HG02763 (cell line): ENCODE measurements around the gene LACTB.

Source experiments
- ATAC-seq: cut with Tn5 transposase; IDR thresholded peaks from one replicate; pipeline ENCODE4 v1.9.1; 2021; ENCODE audit warnings: mild to moderate bottlenecking, moderate library complexity; ENCODE audit not compliant: unreplicated experiment

Gene LACTB

GRCh38 chr15:63122002-63122875 lies 578 bp downstream of the LACTB start:
- peak; percentile 87 for ATAC-seq

DNA sequence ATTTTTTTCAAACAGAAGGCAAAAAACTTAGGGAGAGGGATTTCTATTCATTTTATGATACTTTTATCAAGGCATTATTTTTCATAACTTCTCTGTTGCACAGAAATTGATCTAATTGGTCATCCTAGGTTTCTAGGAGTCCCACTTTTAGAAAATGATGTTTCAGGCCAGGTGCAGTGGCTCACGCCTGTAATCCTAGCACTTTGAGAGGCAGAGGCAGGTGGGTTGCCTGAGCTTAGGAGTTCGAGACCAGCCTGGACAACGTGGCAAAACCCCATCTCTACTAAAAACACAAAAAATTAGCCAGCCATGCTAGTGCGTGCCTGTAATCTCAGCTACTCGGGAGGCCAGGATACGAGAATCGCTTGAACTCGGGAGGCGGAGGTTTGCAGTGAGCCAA lies 2.8 kb downstream of the LACTB start:
- no peak for ATAC-seq

DNA sequence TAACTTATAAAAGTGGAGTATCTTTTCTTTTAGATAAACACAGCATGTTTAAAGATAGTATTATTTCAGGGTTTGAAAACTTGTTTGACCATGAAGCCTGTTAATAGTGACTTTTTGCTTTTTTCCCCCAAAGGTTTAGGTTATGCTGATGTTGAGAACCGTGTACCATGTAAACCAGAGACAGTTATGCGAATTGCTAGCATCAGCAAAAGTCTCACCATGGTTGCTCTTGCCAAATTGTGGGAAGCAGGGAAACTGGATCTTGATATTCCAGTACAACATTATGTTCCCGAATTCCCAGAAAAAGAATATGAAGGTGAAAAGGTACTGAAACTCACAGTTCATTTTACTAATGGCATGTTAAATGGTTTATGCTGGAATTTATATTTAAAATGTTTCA lies 5.1 kb downstream of the LACTB start:
- ATAC-seq: no peak

GRCh38 chr15:63133786-63134185 lies 12.1 kb downstream of the LACTB start:
- ATAC-seq: no peak

GRCh38 chr15:63134245-63134985 lies 12.8 kb downstream of the LACTB start:
- no peak for ATAC-seq

DNA sequence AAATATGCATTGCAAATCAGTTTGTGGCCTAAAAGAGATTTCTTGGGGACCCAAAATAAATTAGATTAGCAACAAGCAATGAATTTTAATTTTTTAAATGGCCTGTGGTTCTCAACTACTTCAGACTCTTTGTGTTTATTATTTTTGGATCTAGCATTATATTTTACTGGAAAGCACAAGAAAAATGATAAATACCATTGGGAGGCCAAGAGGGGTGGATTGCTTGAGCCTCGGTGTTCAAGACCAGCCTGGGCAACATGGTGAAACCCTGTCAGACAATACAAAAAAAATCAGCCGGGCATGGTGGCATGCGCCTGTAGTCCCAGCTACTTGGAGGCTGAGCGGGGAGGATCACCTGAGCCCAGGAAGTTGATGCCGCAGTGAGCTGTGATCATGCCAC lies 13.6 kb downstream of the LACTB start:
- no peak for ATAC-seq

DNA sequence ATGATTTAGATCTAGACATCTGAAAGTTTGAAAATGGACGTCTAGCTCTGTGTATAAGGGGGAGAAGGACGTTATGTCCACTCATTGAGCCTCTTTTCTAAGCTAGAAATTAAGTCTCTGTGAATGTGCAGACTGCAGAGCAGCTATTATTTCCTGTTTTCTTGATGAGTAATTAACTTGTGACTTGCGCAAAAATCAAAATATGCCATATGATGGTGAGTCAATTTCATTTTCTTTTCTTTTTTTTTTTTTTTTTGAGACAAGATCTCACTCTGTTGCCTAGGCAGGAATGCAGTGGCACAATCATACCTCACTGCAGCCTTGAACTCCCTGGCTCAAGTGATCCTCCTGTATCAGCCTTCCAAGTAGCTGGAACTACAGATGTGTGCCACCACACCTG lies 14.1 kb downstream of the LACTB start:
- no peak for ATAC-seq

DNA sequence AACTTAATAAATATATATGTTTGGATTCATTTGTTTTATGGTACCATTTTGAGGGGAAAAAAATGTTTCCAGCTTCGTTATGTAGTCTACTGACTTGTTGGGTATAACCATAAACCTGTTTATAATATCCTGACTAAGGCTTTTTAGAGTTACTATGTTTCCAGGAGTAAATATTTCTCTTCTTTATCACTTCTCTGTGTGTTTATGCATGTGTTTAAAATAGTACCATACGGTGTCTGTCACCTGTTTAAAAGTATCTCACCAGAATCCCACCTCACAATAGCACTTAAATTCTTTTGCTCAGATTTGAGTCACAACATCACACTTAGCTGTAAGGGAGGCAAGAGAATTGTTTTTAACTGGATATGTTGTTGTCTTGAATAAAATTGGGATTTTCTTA lies 15.1 kb downstream of the LACTB start:
- ATAC-seq: no peak

DNA sequence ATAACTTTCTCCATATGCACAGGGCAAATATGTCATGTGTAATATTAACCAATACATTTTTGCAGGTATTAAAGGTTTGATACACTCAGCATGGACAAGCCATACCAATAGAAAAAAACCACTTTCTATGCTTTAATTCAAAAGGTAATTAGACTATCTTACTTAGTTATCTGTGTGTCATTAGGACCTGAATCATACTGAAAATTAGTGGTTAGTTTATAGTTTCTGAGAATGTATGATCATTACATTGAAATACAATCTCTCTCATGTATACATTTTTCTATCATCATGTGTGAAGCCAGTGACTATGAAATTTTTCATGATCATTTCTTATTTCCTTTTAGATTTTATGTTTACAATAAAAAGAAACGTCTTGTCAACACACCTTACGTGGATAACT lies 19.3 kb downstream of the LACTB start:
- no peak for ATAC-seq

GRCh38 chr15:63145426-63145825 lies 23.8 kb downstream of the LACTB start:
- ATAC-seq: no peak

- ATAC-seq: no peak
These were observed 25.0 kb downstream of the LACTB start for GRCh38 chr15:63146684-63147083.

DNA sequence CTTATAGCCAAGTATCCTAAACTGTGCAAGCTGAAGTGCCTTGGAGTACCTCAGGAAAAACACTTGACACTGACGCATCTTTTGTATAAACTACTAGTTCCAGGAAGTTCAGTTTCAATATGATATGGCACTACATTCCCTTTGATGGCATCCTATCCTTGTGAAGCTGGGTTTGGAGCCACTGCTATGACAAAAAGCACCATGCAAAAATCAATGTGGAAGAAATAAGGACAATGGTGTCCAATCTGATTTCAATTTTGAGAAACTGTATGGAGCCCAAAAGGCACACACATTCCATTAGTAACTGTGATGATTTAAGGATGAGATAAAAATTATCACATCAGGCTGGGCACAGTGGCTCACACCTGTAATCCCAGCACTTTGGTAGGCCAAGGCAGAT lies 30.0 kb downstream of the LACTB start:
- no peak for ATAC-seq

- no peak for ATAC-seq
These were observed 33.8 kb downstream of the LACTB start for GRCh38 chr15:63155486-63155885.

GRCh38 chr15:63156086-63156710 lies 34.5 kb downstream of the LACTB start:
- ATAC-seq: no peak

DNA sequence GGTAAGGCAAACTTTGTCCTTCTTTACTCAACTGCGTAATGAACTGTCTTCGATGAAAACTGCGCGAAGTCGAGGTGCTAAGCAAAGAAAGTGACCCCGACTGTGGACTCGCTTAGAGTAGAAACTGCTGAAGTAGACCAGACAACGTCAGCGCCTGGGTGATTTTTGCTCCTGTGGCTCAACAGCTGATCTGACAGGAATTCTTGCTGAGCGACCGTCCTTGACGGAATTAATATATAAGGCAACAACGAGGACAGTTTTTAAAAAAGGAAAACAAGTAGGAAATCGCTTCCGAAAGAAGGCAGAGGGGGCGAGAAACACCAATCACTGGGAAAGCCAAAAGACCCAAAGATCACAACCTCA lies 35.1 kb downstream of the LACTB start:
- no peak for ATAC-seq

GRCh38 chr15:63157118-63157843 lies 35.6 kb downstream of the LACTB start, which contains the start of gene RPS27L:
Gene RPS27L, minus strand, starts transcription at chr15:63157477. Its CDS starts 72 bp downstream, at chr15:63157405.
- ATAC-seq: peak; percentile 83

- no peak for ATAC-seq
These were observed 36.3 kb downstream of the LACTB start for GRCh38 chr15:63157891-63158431.

DNA sequence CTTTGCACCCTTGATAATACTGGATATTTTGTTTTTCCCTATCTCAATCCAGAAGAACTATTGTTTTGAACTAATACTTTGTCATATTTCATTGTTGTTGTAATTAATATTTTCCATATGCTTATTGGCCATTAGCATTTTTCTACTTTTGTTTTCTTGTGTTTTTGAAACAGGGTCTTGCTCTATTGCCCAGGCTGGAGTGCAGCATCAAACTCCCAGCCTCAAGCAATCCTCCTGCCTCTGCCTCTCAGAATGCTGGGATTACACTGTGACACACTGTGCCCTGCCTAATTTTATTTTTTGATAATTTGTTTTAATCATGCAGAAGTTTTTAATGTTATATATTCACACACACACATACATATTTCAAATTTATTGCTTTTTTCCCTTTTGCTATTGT lies 39.0 kb downstream of the LACTB start:
- no peak for ATAC-seq

DNA sequence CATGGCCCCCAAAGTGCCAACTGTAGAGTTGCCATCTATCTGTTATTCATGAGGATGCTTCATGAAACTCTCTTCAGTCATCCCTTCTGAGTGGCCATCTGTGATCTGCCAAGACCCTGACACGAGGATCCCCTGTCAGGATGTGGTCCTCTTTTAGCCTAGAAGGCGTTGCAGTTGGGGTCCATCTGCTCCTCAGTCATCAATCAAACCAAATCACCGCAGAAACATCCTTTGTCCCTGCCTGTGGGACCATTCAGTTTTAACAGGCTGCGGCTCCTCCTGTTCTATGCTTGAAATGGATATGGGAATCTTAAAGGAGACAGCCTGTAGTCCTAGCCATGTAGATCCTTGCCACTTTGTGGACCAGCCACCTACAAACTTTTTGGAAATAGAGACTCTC lies 41.6 kb downstream of the LACTB start:
- ATAC-seq: no peak

- ATAC-seq: no peak
These were observed 43.7 kb downstream of the LACTB start for GRCh38 chr15:63165166-63165859.
